NOMO-1 treated with DMSO at 0.1 percent for 48 hours (cell line): ENCODE measurements around the gene TMEM132C.
"Not testable (repeated sequence)": the region's sequence is repeated elsewhere in the genome, so short reads cannot be mapped to it uniquely, and the experiment has no call there.

ENCODE experiments used
- DNase-seq: peaks from one replicate; lab custom pipeline; 2025; ENCODE audit not compliant: unreplicated experiment; lab: John Stamatoyannopoulos, UW

TMEM132C gene

GRCh38 chr12:128551266-128551665, 284.3 kb downstream of the TMEM132C start:
- DNase-seq, result no peak

GRCh38 chr12:128554546-128555304, 287.8 kb downstream of the TMEM132C start:
- no peak for DNase-seq

- DNase-seq, result no peak
Measured at GRCh38 chr12:128557231-128557630, 290.3 kb downstream of the TMEM132C start.

GRCh38 chr12:128564956-128565355, 298.0 kb downstream of the TMEM132C start:
- DNase-seq, result no peak

- DNase-seq, result no peak
Measured at GRCh38 chr12:128567730-128568129, 300.8 kb downstream of the TMEM132C start.

- DNase-seq, result no peak
Measured at GRCh38 chr12:128570191-128571065, 303.5 kb downstream of the TMEM132C start.

- DNase-seq, result no peak
Measured at GRCh38 chr12:128571906-128572810, 305.2 kb downstream of the TMEM132C start.

- no peak for DNase-seq
Measured at GRCh38 chr12:128573907-128574306, 306.9 kb downstream of the TMEM132C start.

- no peak for DNase-seq
Measured at GRCh38 chr12:128578045-128578444, 311.1 kb downstream of the TMEM132C start.

- DNase-seq, result no peak
Measured at GRCh38 chr12:128581321-128581761, 314.4 kb downstream of the TMEM132C start.

GRCh38 chr12:128583453-128583852, 316.5 kb downstream of the TMEM132C start:
- no peak for DNase-seq

GRCh38 chr12:128586451-128587029, 319.6 kb downstream of the TMEM132C start:
- DNase-seq, result no peak

- no peak for DNase-seq
Measured at GRCh38 chr12:128587918-128588317, 320.9 kb downstream of the TMEM132C start.

GRCh38 chr12:128592220-128592744, 325.3 kb downstream of the TMEM132C start:
- DNase-seq, result no peak

- no peak for DNase-seq
Measured at GRCh38 chr12:128594521-128594920, 327.6 kb downstream of the TMEM132C start.

GRCh38 chr12:128595609-128596008, 328.6 kb downstream of the TMEM132C start:
- no peak for DNase-seq

- DNase-seq, result no peak
Measured at GRCh38 chr12:128600886-128601285, 333.9 kb downstream of the TMEM132C start.

- DNase-seq, result no peak
Measured at GRCh38 chr12:128603573-128604115, 336.7 kb downstream of the TMEM132C start.

GRCh38 chr12:128604219-128604618, 337.2 kb downstream of the TMEM132C start:
- not testable (repeated sequence) for DNase-seq

GRCh38 chr12:128606051-128606450, 339.1 kb downstream of the TMEM132C start:
- DNase-seq, result no peak
